ENCODE data around the gene MNAT1. TPM values are rescaled to one million over a fixed set of nuclear protein-coding genes. Genes with fewer than 3 reads are reported as not detected.

Gene MNAT1
- polyA plus RNA-seq, 1 of the 3 experiments (the other 2 are of a cell fraction) = 38.9 TPM

GRCh38 chr14:60815371-60815770 lies 80.8 kb downstream of the MNAT1 start:
- Histone ChIP-seq H3K27ac (ENCODE audit: low read depth in 2 of 2, low read length in 1 of 2) (no peak overlapping the region), H3K4me2 (no peak overlapping the region), H2AFZ (ENCODE audit: low read depth) (no peak overlapping the region), H4K20me1 (ENCODE audit: insufficient read depth) (no peaks in the 10 kb centered on the region), H3K9me2 (no peaks in the 10 kb centered on the region), H3F3A (replicated peaks; ENCODE audit: insufficient read depth) (no peaks in the 10 kb centered on the region), H3K9me3 (no peaks in the 10 kb centered on the region), H3K36me3 (replicated peaks in 1 of 2; ENCODE audit: control insufficient read depth in 1 of 2, insufficient read depth in 2 of 2, low read length in 1 of 2) (peaks cover 28 to 58% of the 10 kb centered on the region in 2 experiments), H3K4me3 (ENCODE audit: low read depth in 2 of 2, low read length in 1 of 2) (no peak overlapping the region), H3K27me3 (ENCODE audit: insufficient read depth) (no peaks in the 10 kb centered on the region), H3K4me1 (ENCODE audit: control insufficient read depth in 1 of 2, insufficient read depth in 2 of 2, low read depth in 1 of 2, low read length in 1 of 2) (peaks cover 0 to 3% of the 10 kb centered on the region in 2 experiments; a peak in 2 of 4 replicates), H3K9ac (no peak overlapping the region), H3K79me2 (ENCODE audit: insufficient read depth) (peaks cover 10% of the 10 kb centered on the region)
- 98% methylated on average over 4 of the region's 4 CpGs for WGBS (ENCODE audit: low lambda C conversion rate)
- TF ChIP-seq, protein P1, sequence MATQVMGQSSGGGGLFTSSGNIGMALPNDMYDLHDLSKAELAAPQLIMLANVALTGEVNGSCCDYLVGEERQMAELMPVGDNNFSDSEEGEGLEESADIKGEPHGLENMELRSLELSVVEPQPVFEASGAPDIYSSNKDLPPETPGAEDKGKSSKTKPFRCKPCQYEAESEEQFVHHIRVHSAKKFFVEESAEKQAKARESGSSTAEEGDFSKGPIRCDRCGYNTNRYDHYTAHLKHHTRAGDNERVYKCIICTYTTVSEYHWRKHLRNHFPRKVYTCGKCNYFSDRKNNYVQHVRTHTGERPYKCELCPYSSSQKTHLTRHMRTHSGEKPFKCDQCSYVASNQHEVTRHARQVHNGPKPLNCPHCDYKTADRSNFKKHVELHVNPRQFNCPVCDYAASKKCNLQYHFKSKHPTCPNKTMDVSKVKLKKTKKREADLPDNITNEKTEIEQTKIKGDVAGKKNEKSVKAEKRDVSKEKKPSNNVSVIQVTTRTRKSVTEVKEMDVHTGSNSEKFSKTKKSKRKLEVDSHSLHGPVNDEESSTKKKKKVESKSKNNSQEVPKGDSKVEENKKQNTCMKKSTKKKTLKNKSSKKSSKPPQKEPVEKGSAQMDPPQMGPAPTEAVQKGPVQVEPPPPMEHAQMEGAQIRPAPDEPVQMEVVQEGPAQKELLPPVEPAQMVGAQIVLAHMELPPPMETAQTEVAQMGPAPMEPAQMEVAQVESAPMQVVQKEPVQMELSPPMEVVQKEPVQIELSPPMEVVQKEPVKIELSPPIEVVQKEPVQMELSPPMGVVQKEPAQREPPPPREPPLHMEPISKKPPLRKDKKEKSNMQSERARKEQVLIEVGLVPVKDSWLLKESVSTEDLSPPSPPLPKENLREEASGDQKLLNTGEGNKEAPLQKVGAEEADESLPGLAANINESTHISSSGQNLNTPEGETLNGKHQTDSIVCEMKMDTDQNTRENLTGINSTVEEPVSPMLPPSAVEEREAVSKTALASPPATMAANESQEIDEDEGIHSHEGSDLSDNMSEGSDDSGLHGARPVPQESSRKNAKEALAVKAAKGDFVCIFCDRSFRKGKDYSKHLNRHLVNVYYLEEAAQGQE (IDR thresholded peaks at IDR 0.05; ENCODE audit: low read depth, low read length) = no peak
- TF ChIP-seq NFIC (IDR thresholded peaks at IDR 0.05; ENCODE audit: borderline replicate concordance) (no peak), GABPA (IDR thresholded peaks at IDR 0.05; ENCODE audit: low read depth) (no peak), JUND (IDR thresholded peaks at IDR 0.05) (no peak), RAD21 (IDR thresholded peaks at IDR 0.05; ENCODE audit: low read length) (no peak), RFX5 (IDR thresholded peaks at IDR 0.05; ENCODE audit: low read length) (no peak), FOXJ3 (CRISPR knock-in tag; IDR thresholded peaks at IDR 0.05) (no peak)
- TF ChIP-seq, protein P2, sequence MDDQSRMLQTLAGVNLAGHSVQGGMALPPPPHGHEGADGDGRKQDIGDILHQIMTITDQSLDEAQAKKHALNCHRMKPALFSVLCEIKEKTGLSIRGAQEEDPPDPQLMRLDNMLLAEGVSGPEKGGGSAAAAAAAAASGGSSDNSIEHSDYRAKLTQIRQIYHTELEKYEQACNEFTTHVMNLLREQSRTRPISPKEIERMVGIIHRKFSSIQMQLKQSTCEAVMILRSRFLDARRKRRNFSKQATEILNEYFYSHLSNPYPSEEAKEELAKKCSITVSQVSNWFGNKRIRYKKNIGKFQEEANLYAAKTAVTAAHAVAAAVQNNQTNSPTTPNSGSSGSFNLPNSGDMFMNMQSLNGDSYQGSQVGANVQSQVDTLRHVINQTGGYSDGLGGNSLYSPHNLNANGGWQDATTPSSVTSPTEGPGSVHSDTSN (IDR thresholded peaks at IDR 0.05) = no peak
- no peak for DNase-seq
- ChIA-PET POLR2A (no interaction called here), CTCF (no interaction called here)

GRCh38 chr14:60817113-60817512 lies 82.6 kb downstream of the MNAT1 start:
- no peak overlapping the region for H3K9ac ChIP-seq
- no peaks in the 10 kb centered on the region for H4K20me1 ChIP-seq (ENCODE audit: insufficient read depth)
- ChIA-PET CTCF (no interaction called here), POLR2A (no interaction called here)
- no peaks in the 10 kb centered on the region for H3K9me2 ChIP-seq
- peaks cover 27 to 68% of the 10 kb centered on the region in 2 experiments for H3K36me3 ChIP-seq (replicated peaks in 1 of 2; ENCODE audit: control insufficient read depth in 1 of 2, insufficient read depth in 2 of 2, low read length in 1 of 2)
- H3K4me2 ChIP-seq = no peak overlapping the region
- H3K4me3 ChIP-seq (ENCODE audit: low read depth in 2 of 2, low read length in 1 of 2) = no peak overlapping the region
- H3K79me2 ChIP-seq (ENCODE audit: insufficient read depth) = peaks cover 10% of the 10 kb centered on the region
- WGBS (ENCODE audit: low lambda C conversion rate) = 76% methylated on average over 1 of the region's 1 CpG
- H3K27ac ChIP-seq (ENCODE audit: low read depth in 2 of 2, low read length in 1 of 2) = no peak overlapping the region
- peaks cover 0 to 3% of the 10 kb centered on the region in 2 experiments; a peak in 2 of 4 replicates for H3K4me1 ChIP-seq (ENCODE audit: control insufficient read depth in 1 of 2, insufficient read depth in 2 of 2, low read depth in 1 of 2, low read length in 1 of 2)
- no peak for DNase-seq
- no peaks in the 10 kb centered on the region for H3F3A ChIP-seq (replicated peaks; ENCODE audit: insufficient read depth)
- H3K27me3 ChIP-seq (ENCODE audit: insufficient read depth) = no peaks in the 10 kb centered on the region
- no peak overlapping the region for H2AFZ ChIP-seq (ENCODE audit: low read depth)
- no peaks in the 10 kb centered on the region for H3K9me3 ChIP-seq
- TF ChIP-seq MEF2A (IDR thresholded peaks at IDR 0.05; ENCODE audit: borderline replicate concordance, low read depth) = no peak
- TF ChIP-seq YY1 (IDR thresholded peaks at IDR 0.05; ENCODE audit: low read depth) = no peak
- TF ChIP-seq NRF1 (IDR thresholded peaks at IDR 0.05; ENCODE audit: low read depth, low read length) = no peak
- TF ChIP-seq POLR2AphosphoS5 (IDR thresholded peaks at IDR 0.05; ENCODE audit: low read depth, low read length) = no peak
- TF ChIP-seq, protein P3, sequence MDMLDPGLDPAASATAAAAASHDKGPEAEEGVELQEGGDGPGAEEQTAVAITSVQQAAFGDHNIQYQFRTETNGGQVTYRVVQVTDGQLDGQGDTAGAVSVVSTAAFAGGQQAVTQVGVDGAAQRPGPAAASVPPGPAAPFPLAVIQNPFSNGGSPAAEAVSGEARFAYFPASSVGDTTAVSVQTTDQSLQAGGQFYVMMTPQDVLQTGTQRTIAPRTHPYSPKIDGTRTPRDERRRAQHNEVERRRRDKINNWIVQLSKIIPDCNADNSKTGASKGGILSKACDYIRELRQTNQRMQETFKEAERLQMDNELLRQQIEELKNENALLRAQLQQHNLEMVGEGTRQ (IDR thresholded peaks at IDR 0.05; ENCODE audit: borderline replicate concordance, low read depth, low read length) = no peak
- TF ChIP-seq FOXM1 (IDR thresholded peaks at IDR 0.05; ENCODE audit: low read depth) = no peak
- TF ChIP-seq EZH2phosphoT487 (IDR thresholded peaks at IDR 0.05; ENCODE audit: borderline replicate concordance, low read depth) = no peak
- no peak for TF ChIP-seq FOSL2 (IDR thresholded peaks at IDR 0.05; ENCODE audit: borderline replicate concordance, low read depth)
- no peak for TF ChIP-seq TAF1 (IDR thresholded peaks at IDR 0.05; ENCODE audit: borderline replicate concordance, low read depth, low read length)
- no peak for TF ChIP-seq CTCF (IDR thresholded peaks at IDR 0.05)
- TF ChIP-seq, protein P4, sequence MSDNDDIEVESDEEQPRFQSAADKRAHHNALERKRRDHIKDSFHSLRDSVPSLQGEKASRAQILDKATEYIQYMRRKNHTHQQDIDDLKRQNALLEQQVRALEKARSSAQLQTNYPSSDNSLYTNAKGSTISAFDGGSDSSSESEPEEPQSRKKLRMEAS (IDR thresholded peaks at IDR 0.05; ENCODE audit: low read depth) = no peak
- no peak for TF ChIP-seq FOXJ3 (CRISPR knock-in tag; IDR thresholded peaks at IDR 0.05)
- no peak for TF ChIP-seq ZBTB33 (IDR thresholded peaks at IDR 0.05; ENCODE audit: borderline replicate concordance, low read depth)
